ENCODE results near the gene GPATCH11. TPM values are rescaled to one million over a fixed set of nuclear protein-coding genes. Genes with fewer than 3 reads are reported as not detected.

The GPATCH11 gene
- polyA plus RNA-seq, 3 donors = 3.1 to 5.7 (median 3.8) TPM

- H3K36me3 Mint-ChIP-seq = peaks cover 70 to 79% of the 10 kb centered on the region in 2 donors
- H3K27ac ChIP-seq (ENCODE audit: low read depth in 1 of 2, low read length in 2 of 2) = no peak overlapping the region
- H3K27ac Mint-ChIP-seq = no peak overlapping the region
- H2AFZ ChIP-seq (ENCODE audit: insufficient read depth, low read depth, low read length, poor library complexity, severe bottlenecking) = no peak overlapping the region
- H3K36me3 ChIP-seq (replicated peaks in 1 of 2; ENCODE audit: control insufficient read depth in 1 of 2, insufficient read depth in 2 of 2, low read length in 2 of 2) = peaks cover 84 to 98% of the 10 kb centered on the region in 2 donors
- H4K20me1 ChIP-seq (ENCODE audit: insufficient read depth, low read length) = peaks cover 12% of the 10 kb centered on the region
- H3K4me1 ChIP-seq (ENCODE audit: control insufficient read depth in 1 of 2, insufficient read depth in 2 of 2, low read length in 2 of 2) = peaks cover 0 to 5% of the 10 kb centered on the region in 2 donors
- H3K9me3 ChIP-seq (replicated peaks in 1 of 2; ENCODE audit: control insufficient read depth in 1 of 2, insufficient read depth in 1 of 2, low read length in 2 of 2) = no peaks in the 10 kb centered on the region
- H3K79me2 ChIP-seq (ENCODE audit: insufficient read depth, low read length) = peaks cover 5% of the 10 kb centered on the region
- no peak overlapping the region for H3K4me2 ChIP-seq (replicated peaks; ENCODE audit: extremely low read depth, low read length, poor library complexity, severe bottlenecking)
- H3K9me3 Mint-ChIP-seq = no peaks in the 10 kb centered on the region
- no peak overlapping the region for H3K4me3 ChIP-seq (replicated peaks in 1 of 3; ENCODE audit: low read depth in 2 of 3, low read length in 3 of 3)
- no peaks in the 10 kb centered on the region for H3K27me3 Mint-ChIP-seq (ENCODE audit: low read depth in 3 of 3)
- no peak for TF ChIP-seq CTCF (IDR thresholded peaks at IDR 0.05)
- H3K4me1 Mint-ChIP-seq = peaks cover 3% of the 10 kb centered on the region
- no peaks in the 10 kb centered on the region for H3K27me3 ChIP-seq (ENCODE audit: control insufficient read depth in 2 of 2, insufficient read depth in 2 of 2, low read length in 2 of 2)
- H3K4me3 Mint-ChIP-seq = no peak overlapping the region
- no peak for DNase-seq
- WGBS (ENCODE audit: insufficient coverage) = no CpG with 5 or more reads among the region's 1 CpG
- no peak overlapping the region for H3K9ac ChIP-seq (ENCODE audit: insufficient read depth, low read length, poor library complexity, severe bottlenecking)
- intact Hi-C loops (cut with micrococcal nuclease) = no loop called here
Observed at GRCh38 chr2:37143974-37144373, 59.7 kb downstream of the GPATCH11 start.

- WGBS (ENCODE audit: insufficient coverage) = no CpG with 5 or more reads among the region's 2 CpGs
- Histone ChIP-seq H3K79me2 (ENCODE audit: insufficient read depth, low read length) (peaks cover 22% of the 10 kb centered on the region), H3K27ac (ENCODE audit: low read depth in 1 of 2, low read length in 2 of 2) (no peak overlapping the region), H3K9ac (ENCODE audit: insufficient read depth, low read length, poor library complexity, severe bottlenecking) (no peak overlapping the region), H3K4me3 (replicated peaks in 1 of 3; ENCODE audit: low read depth in 2 of 3, low read length in 3 of 3) (no peak overlapping the region), H3K36me3 (replicated peaks in 1 of 2; ENCODE audit: control insufficient read depth in 1 of 2, insufficient read depth in 2 of 2, low read length in 2 of 2) (peaks cover 69 to 87% of the 10 kb centered on the region in 2 donors), H3K27me3 (ENCODE audit: control insufficient read depth in 2 of 2, insufficient read depth in 2 of 2, low read length in 2 of 2) (no peaks in the 10 kb centered on the region), H2AFZ (ENCODE audit: insufficient read depth, low read depth, low read length, poor library complexity, severe bottlenecking) (no peak overlapping the region), H3K9me3 (replicated peaks in 1 of 2; ENCODE audit: control insufficient read depth in 1 of 2, insufficient read depth in 1 of 2, low read length in 2 of 2) (no peaks in the 10 kb centered on the region), H4K20me1 (ENCODE audit: insufficient read depth, low read length) (peaks cover 30% of the 10 kb centered on the region), H3K4me1 (ENCODE audit: control insufficient read depth in 1 of 2, insufficient read depth in 2 of 2, low read length in 2 of 2) (peaks cover 0 to 5% of the 10 kb centered on the region in 2 donors), H3K4me2 (replicated peaks; ENCODE audit: extremely low read depth, low read length, poor library complexity, severe bottlenecking) (no peak overlapping the region)
- intact Hi-C loops (cut with micrococcal nuclease) = no loop called here
- peaks cover 54 to 75% of the 10 kb centered on the region in 2 donors for H3K36me3 Mint-ChIP-seq
- no peaks in the 10 kb centered on the region for H3K9me3 Mint-ChIP-seq
- no peak overlapping the region for H3K27ac Mint-ChIP-seq
- no peak for TF ChIP-seq CTCF (IDR thresholded peaks at IDR 0.05)
- peaks cover 7% of the 10 kb centered on the region for H3K4me1 Mint-ChIP-seq
- no peak for DNase-seq
- H3K4me3 Mint-ChIP-seq = no peak overlapping the region
- no peaks in the 10 kb centered on the region for H3K27me3 Mint-ChIP-seq (ENCODE audit: low read depth in 3 of 3)
Observed at GRCh38 chr2:37146062-37146461, 61.7 kb downstream of the GPATCH11 start.
